Measurements from ENCODE around the gene STAT1.

- TF ChIP-seq POLR2AphosphoS5 (IDR thresholded peaks at IDR 0.05; ENCODE audit: low read length) (no peak), CEBPB (IDR thresholded peaks at IDR 0.05; ENCODE audit: borderline replicate concordance in 1 of 2, low read depth in 2 of 2, low read length in 2 of 2) (no peak), TAF1 (IDR thresholded peaks at IDR 0.05; ENCODE audit: borderline replicate concordance, low read depth, low read length) (no peak)
Measured at GRCh38 chr2:191061381-191061980, 47.5 kb upstream of the STAT1 start.

Data from GM12878 (cell line).